Thoracic aorta (tissue), 2 donors: ENCODE data around the gene TCEA3. TPM values are rescaled to one million over a fixed set of nuclear protein-coding genes. Genes with fewer than 3 reads are reported as not detected.

Experiments
- ATAC-seq: fragments of 150-250 bp; one replicate; pipeline ENCODE4 v1.8.0; 2017; ENCODE audit warnings: low read depth; ENCODE audit not compliant: insufficient number of reproducible peaks, low FRiP score
- DNase-seq: peaks from one replicate; pipeline ENCODE4 v3.0.0-alpha.2; 2020; ENCODE audit warnings: low spot score
- H3K27ac ChIP-seq, 2 donors: fragments of 200-600 bp; sonication (generic); 1 replicate in 1 of 2; 2 replicates in 1 of 2; pipeline ENCODE4 v1.5.1; 2016; ENCODE audit warnings: mild to moderate bottlenecking in 2 of 2, moderate library complexity in 2 of 2
- H3K27me3 ChIP-seq: fragments of 200-600 bp; sonication (generic); replicated peaks from 2 replicates; pipeline ENCODE4 v1.6.0; 2016; ENCODE audit warnings: mild to moderate bottlenecking; ENCODE audit not compliant: insufficient read depth
- H3K36me3 ChIP-seq: fragments of 200-600 bp; sonication (generic); one replicate; pipeline ENCODE4 v1.5.1; 2016
- H3K4me1 ChIP-seq, 2 donors: fragments of 200-600 bp; sonication (generic); 1 replicate in 1 of 2; 2 replicates in 1 of 2; pipeline versions ENCODE4 v1.5.1 to v1.6.0; 2016; ENCODE audit warnings: low read depth in 2 of 2, mild to moderate bottlenecking in 1 of 2; ENCODE audit not compliant: control insufficient read depth in 1 of 2
- H3K4me3 ChIP-seq: fragments of 200-600 bp; sonication (generic); 2 replicates; pipeline ENCODE4 v1.5.1; 2016; ENCODE audit warnings: mild to moderate bottlenecking
- H3K9me3 ChIP-seq: fragments of 200-600 bp; sonication (generic); 2 replicates; pipeline ENCODE4 v1.5.1; 2016
- total RNA-seq, 2 donors: library from RNA; depleted of rRNA; stranded (reverse); fragments of >200 nt; gene quantifications; one replicate each; pipeline versions ENCODE4 v1.1.0 to v1.2.3, GENCODE V29; 2016
- TF ChIP-seq, protein P1 (sequence below): fragments of 200-600 bp; sonication (generic); IDR thresholded peaks from one replicate; pipeline ENCODE4 v1.5.1; 2019; ENCODE audit warnings: antibody characterized with exemption

TCEA3 gene
- total RNA-seq, 2 donors from 2014 or later: 22.2 to 39.5 TPM

DNA sequence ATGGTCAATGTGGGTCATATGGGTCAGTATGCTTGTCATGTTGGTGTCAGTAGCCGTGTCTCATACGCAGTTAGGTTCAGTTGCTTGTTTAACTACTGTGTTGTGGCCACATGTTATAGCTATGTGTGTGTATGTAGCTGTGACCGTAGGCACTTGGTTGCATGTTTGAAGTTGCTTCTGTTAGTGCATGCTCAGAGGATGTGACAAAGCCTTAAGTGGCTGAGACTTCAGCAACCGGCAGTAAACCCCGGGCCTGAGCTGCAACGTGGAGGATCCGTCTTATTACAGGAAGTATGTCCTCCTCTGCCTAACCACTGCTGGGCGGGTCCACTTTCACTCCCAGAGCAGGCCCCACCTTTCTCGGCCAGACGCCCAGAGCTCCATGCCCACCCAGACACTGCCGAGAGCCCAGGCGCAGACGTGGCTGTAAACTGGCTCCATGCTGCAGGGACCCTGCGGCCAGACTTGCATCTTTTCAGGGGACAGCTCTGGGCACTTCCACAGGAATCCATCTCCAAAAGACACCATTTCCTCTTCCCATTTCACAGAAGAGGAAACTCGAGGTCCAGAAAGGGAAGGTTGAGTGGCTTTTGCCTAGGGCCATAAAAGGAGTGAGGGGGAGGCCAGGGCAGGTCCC is 2.2 kb downstream of the TCEA3 start:
- H3K36me3 ChIP-seq: peaks cover under 1% of the 10 kb centered on the region
- DNase-seq: peak; percentile 41
- peak overlapping the region; percentile 94 for H3K4me3 ChIP-seq
- H3K4me1 ChIP-seq: peaks cover 24 to 34% of the 10 kb centered on the region in 2 donors
- H3K9me3 ChIP-seq: no peaks in the 10 kb centered on the region
- no peak for ATAC-seq
- peak overlapping the region; percentile 64 to 84 for H3K27ac ChIP-seq
- TF ChIP-seq, protein P1, sequence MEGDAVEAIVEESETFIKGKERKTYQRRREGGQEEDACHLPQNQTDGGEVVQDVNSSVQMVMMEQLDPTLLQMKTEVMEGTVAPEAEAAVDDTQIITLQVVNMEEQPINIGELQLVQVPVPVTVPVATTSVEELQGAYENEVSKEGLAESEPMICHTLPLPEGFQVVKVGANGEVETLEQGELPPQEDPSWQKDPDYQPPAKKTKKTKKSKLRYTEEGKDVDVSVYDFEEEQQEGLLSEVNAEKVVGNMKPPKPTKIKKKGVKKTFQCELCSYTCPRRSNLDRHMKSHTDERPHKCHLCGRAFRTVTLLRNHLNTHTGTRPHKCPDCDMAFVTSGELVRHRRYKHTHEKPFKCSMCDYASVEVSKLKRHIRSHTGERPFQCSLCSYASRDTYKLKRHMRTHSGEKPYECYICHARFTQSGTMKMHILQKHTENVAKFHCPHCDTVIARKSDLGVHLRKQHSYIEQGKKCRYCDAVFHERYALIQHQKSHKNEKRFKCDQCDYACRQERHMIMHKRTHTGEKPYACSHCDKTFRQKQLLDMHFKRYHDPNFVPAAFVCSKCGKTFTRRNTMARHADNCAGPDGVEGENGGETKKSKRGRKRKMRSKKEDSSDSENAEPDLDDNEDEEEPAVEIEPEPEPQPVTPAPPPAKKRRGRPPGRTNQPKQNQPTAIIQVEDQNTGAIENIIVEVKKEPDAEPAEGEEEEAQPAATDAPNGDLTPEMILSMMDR: no peak
- H3K27me3 ChIP-seq: no peaks in the 10 kb centered on the region

DNA sequence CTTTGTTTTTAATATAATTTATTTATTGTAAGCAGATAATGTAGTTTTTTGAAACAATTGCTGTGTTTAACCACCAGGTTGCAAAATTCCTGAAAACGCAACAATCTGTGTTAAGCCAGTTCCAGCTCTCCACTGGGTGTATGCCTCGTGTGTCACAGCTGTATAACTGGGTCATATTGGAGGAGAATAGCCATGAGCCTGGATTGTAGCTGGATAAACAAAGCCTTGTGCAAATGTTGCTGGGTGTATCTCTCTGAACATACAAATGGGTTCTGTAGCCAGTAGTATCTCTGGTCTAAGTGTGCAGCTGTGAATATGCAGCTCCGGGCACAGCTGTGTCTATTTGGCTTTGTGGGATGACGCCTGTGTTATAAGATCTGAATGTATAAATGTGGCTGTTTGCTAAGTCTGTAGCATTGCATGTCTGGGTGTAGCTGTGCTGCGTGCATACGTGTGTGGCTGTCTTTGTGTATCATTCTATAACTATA is 2.8 kb downstream of the TCEA3 start:
- no peak for ATAC-seq

DNA sequence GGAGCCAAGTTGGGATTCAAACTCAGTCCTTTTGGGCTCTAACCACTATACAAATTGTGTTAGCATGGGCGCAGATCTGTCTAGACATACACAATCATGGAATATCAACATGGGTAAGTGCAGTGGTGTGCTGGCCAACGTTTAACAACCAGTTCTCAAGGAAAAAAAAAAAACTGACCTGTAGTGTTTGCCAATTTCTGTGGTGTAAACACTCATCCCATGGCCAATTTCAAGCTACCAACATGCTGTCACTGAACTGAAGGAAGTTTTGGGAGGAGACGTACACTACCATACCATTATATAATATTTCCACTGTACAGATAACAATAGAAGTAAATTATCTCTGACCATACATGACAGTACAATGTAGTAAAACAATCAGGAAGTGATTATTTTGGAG is 3.2 kb downstream of the TCEA3 start:
- H3K4me1 ChIP-seq: peaks cover 24 to 34% of the 10 kb centered on the region in 2 donors
- TF ChIP-seq, protein P1: no peak
- no peaks in the 10 kb centered on the region for H3K9me3 ChIP-seq
- H3K36me3 ChIP-seq: peaks cover 11% of the 10 kb centered on the region
- no peak for DNase-seq
- H3K27ac ChIP-seq: peak overlapping the region; percentile 64 to 84
- no peaks in the 10 kb centered on the region for H3K27me3 ChIP-seq
- no peak for ATAC-seq
- H3K4me3 ChIP-seq: no peak overlapping the region

More for the DNA sequence above, 2.8 kb downstream of the TCEA3 start:
- Histone ChIP-seq H3K4me3 (peak overlapping the region; percentile 94), H3K27ac (peak overlapping the region; percentile 64 to 84), H3K27me3 (no peaks in the 10 kb centered on the region), H3K9me3 (no peaks in the 10 kb centered on the region), H3K4me1 (peaks cover 24 to 34% of the 10 kb centered on the region in 2 donors), H3K36me3 (peaks cover 6% of the 10 kb centered on the region)
- TF ChIP-seq, protein P1: no peak
- no peak for DNase-seq

DNA sequence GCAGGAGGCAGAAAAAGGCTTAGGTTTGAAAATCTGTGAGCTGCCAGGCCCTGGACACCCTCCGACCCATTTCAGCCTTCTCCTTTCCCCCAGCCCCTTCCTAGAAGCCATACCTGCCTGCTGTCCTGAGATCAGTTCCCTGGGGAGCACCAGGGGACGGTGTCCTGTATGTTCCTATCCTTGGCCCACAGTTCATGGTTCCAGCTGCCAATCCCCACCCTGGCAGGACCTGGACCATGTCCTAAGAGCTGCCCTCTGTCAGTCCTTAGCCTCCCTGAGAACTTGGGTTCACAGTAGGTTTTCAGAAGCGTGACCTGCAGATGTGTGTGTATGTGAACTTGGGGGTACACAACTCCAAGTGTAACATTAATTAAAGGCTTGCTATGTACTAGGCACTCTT is 3.8 kb downstream of the TCEA3 start:
- H3K27ac ChIP-seq: peak overlapping the region in 1 of 2 donors; percentile 15
- H3K4me1 ChIP-seq: peaks cover 24 to 34% of the 10 kb centered on the region in 2 donors
- ATAC-seq: no peak

DNA sequence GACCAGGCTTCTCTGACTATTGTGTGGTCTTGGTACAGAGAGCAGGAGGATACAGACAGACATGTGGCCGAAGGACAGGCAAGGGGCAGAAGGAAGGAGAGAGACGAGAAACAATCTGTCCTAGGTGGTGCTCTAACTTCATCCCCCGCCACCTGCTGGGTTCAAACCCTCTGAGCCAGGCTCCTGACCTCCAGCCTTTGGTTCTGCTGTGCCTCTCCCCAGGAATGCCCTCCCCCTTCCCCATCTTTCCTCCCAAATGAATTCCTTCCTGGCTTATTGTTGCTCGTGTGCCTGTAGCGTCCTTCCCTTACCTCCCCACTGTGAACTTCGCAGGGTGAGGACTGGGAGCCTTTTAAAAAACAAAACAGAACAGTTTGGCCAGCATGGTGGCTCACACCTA is 5.4 kb downstream of the TCEA3 start:
- Histone ChIP-seq H3K4me1 (peaks cover 21 to 27% of the 10 kb centered on the region in 2 donors), H3K36me3 (peaks cover 11% of the 10 kb centered on the region), H3K27me3 (no peaks in the 10 kb centered on the region), H3K27ac (peak overlapping the region; percentile 10 to 41), H3K9me3 (no peaks in the 10 kb centered on the region), H3K4me3 (no peak overlapping the region)
- no peak for ATAC-seq
- no peak for DNase-seq
- TF ChIP-seq, protein P1: no peak

More for the DNA sequence above, 3.8 kb downstream of the TCEA3 start:
- Histone ChIP-seq H3K9me3 (no peaks in the 10 kb centered on the region), H3K27me3 (no peaks in the 10 kb centered on the region), H3K4me3 (no peak overlapping the region), H3K36me3 (peaks cover 11% of the 10 kb centered on the region)
- DNase-seq: no peak
- TF ChIP-seq, protein P1: no peak
